Breast epithelium (tissue), 3 donors: ENCODE data around the gene PRR9.

Experiments used
- POLR2A ChIP-seq: fragments of 450-650 bp; IDR thresholded peaks from one replicate; pipeline ENCODE4 v1.6.1; 2016; ENCODE audit warnings: antibody characterized with exemption, mild to moderate bottlenecking, moderate library complexity
- POLR2AphosphoS5 ChIP-seq, 3 donors: sonication (generic); formaldehyde crosslinking; IDR thresholded peaks; one replicate each; pipeline ENCODE4 v1.6.1; 2017; ENCODE audit warnings: antibody characterized with exemption in 3 of 3

DNA sequence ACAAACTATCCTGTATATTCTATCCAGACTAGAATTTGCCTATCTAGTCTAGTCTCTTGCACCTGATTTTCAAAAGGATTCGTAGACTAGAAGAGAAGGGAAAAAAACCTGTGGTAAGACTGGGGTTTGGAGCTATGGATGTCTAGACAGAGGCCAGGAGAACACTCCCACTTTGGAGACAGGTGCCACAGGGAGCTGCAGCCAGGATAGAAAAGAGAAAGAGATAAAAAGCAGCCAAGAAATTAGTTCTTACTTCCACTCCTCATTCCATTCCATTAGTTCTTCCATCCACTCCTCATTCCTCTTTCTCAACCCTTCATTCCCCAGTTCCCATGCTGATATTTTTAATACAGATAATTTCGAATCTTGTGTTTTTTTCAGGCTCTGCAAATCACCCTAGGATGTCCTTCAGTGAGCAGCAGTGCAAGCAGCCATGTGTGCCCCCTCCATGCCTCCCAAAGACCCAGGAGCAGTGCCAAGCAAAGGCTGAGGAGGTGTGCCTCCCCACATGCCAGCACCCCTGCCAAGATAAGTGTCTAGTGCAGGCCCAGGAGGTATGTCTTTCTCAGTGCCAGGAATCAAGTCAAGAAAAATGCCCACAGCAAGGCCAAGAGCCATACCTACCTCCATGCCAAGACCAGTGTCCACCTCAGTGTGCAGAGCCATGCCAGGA lies 496 bp downstream of the PRR9 start:
- TF ChIP-seq POLR2A (no peak), POLR2AphosphoS5 (IDR thresholded peaks at IDR 0.05) (no peak)
